C4-2B (cell line): Measurements from ENCODE around the gene DNAJC5.

ENCODE experiments used
- H3K27ac ChIP-seq: fragments of 450-650 bp; 2 replicates; pipeline ENCODE4 v1.5.1; 2017
- ZFX ChIP-seq: fragments of 450-650 bp; IDR thresholded peaks from 2 replicates; pipeline ENCODE4 v1.6.1; 2017
- TF ChIP-seq, protein P1 (sequence below): fragments of 450-650 bp; conservative IDR thresholded peaks from 2 replicates; pipeline ENCODE4 v1.5.1; 2017; ENCODE audit warnings: mild to moderate bottlenecking

The DNAJC5 gene

DNA sequence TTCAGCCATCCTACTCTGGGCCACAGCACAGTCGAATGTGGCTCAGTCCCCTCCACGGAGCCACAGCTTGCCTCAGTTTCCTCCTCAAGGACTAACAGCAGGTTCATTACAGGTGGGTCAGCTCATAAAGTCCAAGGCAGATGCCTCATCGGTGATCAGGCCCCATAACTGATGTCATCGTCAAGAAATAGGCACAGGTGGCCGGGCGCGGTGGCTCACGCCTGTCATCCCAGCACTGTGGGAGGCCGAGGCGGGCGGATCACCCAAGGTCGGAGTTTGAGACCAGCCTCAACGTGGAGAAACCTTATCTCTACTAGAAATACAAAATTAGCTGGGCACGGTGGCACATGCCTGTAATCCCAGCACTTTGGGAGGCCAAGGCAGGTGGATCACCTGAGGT lies 57.8 kb downstream of the DNAJC5 start:
- H3K27ac ChIP-seq: no peak overlapping the region
- TF ChIP-seq ZFX: no peak
- TF ChIP-seq, protein P1, sequence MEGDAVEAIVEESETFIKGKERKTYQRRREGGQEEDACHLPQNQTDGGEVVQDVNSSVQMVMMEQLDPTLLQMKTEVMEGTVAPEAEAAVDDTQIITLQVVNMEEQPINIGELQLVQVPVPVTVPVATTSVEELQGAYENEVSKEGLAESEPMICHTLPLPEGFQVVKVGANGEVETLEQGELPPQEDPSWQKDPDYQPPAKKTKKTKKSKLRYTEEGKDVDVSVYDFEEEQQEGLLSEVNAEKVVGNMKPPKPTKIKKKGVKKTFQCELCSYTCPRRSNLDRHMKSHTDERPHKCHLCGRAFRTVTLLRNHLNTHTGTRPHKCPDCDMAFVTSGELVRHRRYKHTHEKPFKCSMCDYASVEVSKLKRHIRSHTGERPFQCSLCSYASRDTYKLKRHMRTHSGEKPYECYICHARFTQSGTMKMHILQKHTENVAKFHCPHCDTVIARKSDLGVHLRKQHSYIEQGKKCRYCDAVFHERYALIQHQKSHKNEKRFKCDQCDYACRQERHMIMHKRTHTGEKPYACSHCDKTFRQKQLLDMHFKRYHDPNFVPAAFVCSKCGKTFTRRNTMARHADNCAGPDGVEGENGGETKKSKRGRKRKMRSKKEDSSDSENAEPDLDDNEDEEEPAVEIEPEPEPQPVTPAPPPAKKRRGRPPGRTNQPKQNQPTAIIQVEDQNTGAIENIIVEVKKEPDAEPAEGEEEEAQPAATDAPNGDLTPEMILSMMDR: no peak

DNA sequence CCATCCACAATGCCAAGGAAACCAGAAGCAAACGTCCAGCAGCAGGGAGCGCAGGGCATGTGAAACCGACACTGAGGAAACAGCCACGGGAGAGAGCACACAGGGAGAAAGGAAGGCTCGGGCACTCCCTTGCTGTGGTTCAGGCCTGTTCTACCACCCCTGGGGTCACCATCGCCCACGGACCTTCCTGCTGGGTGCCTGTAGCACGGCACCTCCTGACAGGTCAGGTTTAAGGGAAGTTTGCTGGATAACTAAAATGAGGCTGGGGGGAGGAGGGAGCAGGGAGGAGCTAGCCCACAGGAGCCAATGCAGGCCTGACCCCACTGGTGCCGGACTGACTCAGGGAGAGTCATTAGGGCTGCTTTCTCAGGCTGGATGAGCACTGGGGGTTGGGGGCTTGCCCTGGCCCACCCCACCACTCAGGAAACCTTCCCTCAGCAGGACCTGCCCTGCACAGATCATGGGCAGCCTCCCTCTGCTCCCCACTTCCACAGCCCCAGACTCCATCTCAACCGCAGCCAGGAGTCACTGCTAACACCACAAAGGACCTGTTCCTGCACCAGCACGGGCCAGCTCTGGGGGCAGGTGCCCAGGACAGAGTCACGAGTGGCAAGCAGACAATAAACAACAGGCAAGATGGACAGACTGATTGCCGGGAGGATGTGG lies 59.0 kb downstream of the DNAJC5 start:
- TF ChIP-seq, protein P1: no peak
- no peak for TF ChIP-seq ZFX
- no peak overlapping the region for H3K27ac ChIP-seq

DNA sequence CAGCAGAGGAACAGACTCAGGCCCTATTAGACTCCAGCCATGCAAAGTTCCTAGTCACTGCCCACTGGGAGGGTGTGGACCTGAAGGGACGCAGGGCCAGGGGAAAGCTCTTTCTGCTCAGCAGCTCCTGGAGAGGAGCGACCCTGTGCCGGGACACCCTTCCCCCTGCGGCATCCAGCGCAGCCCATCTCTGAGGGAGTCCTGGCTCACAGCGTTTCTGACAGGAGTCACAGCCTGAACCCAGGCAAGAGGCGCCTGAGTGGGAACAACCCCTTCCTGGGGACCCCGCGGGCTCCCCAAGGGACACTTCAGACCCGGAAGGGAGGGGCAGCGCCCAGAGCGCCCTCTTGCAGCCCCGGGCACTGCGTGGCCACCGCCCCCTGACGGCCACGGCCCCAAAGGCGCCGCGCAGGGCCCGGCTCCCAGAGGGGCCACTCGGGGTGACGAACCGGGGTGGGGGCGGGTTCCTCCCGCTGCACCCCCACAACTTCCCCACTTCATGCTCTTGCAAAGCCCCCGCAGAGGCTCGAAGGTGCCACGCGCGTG lies 60.4 kb downstream of the DNAJC5 start:
- TF ChIP-seq ZFX: no peak
- TF ChIP-seq, protein P1: peak; percentile 53
- H3K27ac ChIP-seq: peak overlapping the region; percentile 98

DNA sequence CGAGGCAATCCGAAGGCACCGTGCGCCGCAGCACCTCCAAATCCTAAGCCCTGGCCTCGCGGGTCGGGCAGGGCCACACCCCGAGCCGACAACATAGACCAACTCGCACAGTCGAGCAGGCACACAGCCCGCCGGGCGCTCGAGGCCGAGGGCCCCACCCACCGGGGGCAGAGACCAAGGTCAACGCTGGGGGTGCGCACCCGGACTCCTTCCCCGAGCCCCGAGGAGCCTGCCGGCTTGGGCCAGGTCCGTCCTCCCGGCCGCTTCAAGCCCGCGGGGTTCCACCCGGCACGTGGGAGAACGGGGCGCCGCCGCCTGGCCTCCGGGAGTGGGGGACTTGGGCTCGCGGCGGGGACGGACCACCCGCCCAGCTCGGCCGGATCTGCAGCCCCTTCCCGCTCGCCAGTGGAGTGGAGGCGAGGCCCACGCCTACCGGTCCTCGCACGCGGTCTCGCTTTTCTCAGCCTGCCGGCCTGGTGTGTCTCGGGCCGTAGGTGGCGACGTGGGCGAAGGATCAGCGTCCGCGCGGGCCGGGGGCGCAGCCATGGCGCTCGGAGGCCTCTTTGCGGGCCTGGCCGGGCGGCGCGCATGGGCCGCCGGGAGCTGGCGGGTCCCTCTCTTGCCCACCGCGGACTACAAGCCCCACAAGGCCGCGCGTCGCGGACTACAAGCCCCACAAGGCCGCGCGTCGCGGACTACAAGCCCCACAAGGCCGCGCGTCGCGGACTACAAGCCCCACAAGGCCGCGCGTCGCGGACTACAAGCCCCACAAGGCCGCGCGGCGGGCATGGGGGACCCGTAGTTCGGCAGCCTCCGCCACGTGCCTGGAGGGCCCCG lies 61.1 kb downstream of the DNAJC5 start, which contains the start of gene UCKL1:
TSS of gene UCKL1 (minus strand) at position 590 of the 837 bp plus-strand sequence. CDS start at position 546, 44 bp downstream.
- peak within 1 kb of the TSS; percentile 98 for H3K27ac ChIP-seq
- peak; percentile 97 for TF ChIP-seq ZFX
- TF ChIP-seq, protein P1: peak; percentile 34; the same call in 1 of the 2 replicates

DNA sequence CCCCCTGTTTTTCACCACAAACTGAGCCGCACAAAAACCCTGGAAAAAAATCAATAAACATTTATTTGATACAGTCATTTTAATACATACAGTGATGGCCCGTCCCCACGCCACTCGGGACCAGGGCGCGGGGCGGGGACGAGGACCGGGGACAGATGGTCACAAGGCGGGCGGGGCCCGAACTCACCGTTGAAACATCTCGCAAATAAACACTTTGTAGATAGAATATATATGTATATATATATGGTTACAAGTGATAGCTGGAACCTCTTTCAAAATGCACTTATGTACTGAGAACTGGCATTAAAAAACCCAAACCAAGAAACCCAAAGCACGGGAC lies 61.7 kb downstream of the DNAJC5 start:
- TF ChIP-seq, protein P1: no peak
- TF ChIP-seq ZFX: no peak
- H3K27ac ChIP-seq: peak overlapping the region; percentile 98

DNA sequence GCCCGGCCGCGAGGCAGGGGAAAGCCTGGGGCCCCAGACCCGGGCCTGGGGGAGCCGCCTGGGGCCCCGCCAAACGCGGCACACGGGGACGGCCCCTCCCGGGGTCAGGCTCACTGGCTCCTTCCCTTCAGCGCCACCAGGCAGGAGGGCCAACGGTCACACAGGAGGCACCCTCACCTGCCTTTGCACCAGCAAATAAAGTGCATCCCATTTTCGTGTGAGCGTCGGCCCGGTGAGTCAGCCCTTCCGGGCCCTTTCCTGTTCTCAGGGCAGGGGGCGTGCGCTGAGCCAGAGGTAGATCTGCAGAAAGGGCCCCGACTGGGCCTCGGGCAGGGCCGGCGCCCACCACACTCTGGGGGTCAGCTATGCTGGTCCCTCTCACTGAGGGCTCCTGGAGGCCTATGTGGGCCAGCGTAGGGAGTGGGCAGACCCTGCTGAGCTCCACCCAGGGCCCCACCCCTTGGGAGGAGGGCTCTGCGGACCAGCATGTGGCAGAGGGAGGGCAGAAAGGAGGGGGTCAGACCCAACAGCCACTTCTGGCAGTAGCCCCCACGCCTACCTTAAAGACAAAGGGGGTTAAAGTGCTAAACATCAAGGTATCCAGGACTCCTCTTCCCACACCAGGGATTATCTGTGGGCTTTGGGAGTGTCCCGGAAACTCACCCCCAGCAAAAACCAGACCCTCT lies 62.2 kb downstream of the DNAJC5 start:
- TF ChIP-seq, protein P1: no peak
- peak; percentile 23; the same call in 1 of the 2 replicates for TF ChIP-seq ZFX
- H3K27ac ChIP-seq: peak overlapping the region; percentile 98
